HS-5 (cell line): ENCODE results near the gene EXOSC6.
"Not testable (repeated sequence)": the region's sequence is repeated elsewhere in the genome, so short reads cannot be mapped to it uniquely, and the experiment has no call there.

Source experiments
- DNase-seq: peaks from one replicate; pipeline ENCODE4 v3.0.0-alpha.2; 2012; ENCODE audit warnings: low read depth

EXOSC6 gene

GRCh38 chr16:70198230-70198629, 53.5 kb downstream of the EXOSC6 start:
- not testable (repeated sequence) for DNase-seq

- not testable (repeated sequence) for DNase-seq
These were observed 54.1 kb downstream of the EXOSC6 start for GRCh38 chr16:70197611-70198010.
